ENCODE data around the gene AKAP8L.

- TF ChIP-seq, protein P1, sequence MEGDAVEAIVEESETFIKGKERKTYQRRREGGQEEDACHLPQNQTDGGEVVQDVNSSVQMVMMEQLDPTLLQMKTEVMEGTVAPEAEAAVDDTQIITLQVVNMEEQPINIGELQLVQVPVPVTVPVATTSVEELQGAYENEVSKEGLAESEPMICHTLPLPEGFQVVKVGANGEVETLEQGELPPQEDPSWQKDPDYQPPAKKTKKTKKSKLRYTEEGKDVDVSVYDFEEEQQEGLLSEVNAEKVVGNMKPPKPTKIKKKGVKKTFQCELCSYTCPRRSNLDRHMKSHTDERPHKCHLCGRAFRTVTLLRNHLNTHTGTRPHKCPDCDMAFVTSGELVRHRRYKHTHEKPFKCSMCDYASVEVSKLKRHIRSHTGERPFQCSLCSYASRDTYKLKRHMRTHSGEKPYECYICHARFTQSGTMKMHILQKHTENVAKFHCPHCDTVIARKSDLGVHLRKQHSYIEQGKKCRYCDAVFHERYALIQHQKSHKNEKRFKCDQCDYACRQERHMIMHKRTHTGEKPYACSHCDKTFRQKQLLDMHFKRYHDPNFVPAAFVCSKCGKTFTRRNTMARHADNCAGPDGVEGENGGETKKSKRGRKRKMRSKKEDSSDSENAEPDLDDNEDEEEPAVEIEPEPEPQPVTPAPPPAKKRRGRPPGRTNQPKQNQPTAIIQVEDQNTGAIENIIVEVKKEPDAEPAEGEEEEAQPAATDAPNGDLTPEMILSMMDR (IDR thresholded peaks at IDR 0.05): no peak
- TF ChIP-seq POLR2A (IDR thresholded peaks at IDR 0.05): no peak
These were observed 78.7 kb downstream of the AKAP8L start for GRCh38 chr19:15340086-15340485.
